ENCODE data around the gene MICA.

GRCh38 chr6:31416394-31417014, 13.1 kb downstream of the MICA start:
- TF ChIP-seq YY1 (IDR thresholded peaks at IDR 0.05; ENCODE audit: insufficient read depth, insufficient read length) (no peak), SUZ12 (IDR thresholded peaks at IDR 0.05; ENCODE audit: extremely low read depth, insufficient read depth, insufficient read length) (no peak)
